HEK293 (cell line): Measurements from ENCODE around the gene ZNF71.
A peak's percentile ranks its signal among the peaks of the same experiment; 100 is the strongest.

Experiments
- CTCF ChIA-PET: fragments of 350-600 bp; formaldehyde crosslinking; extraction: SDS; loops from one replicate; lab custom pipeline; 2021; ENCODE audit warnings: antibody characterized with exemption; lab: Yijun Ruan, JAX
- POLR2A ChIA-PET: fragments of 300-600 bp; formaldehyde crosslinking; extraction: SDS; loops from one replicate; lab custom pipeline; 2020; ENCODE audit warnings: antibody characterized with exemption, inconsistent platforms; lab: Yijun Ruan, JAX
- H3K27ac ChIP-seq: fragments of 200-500 bp; sonication (Bioruptor generic); 2 replicates; pipeline ENCODE4 v1.5.1; 2014; ENCODE audit warnings: low read depth, low read length, control low read depth, inconsistent platforms; ENCODE audit errors: extremely low read depth
- H3K36me3 ChIP-seq, 2 experiments: fragments of 200-500 bp in 1 of 2; sonication (Bioruptor generic) in 1 of 2; 1 replicate in 1 of 2; 2 replicates in 1 of 2; pipeline ENCODE4 v1.5.1; 2014 to 2017; ENCODE audit warnings: inconsistent platforms in 2 of 2, low read length in 2 of 2; ENCODE audit not compliant: control insufficient read depth in 2 of 2, insufficient read depth in 1 of 2
- H3K4me1 ChIP-seq: fragments of 200-500 bp; sonication (Bioruptor generic); 2 replicates; pipeline ENCODE4 v1.5.1; 2014; ENCODE audit warnings: mild to moderate bottlenecking, low read length, inconsistent platforms; ENCODE audit not compliant: control insufficient read depth, insufficient read depth
- H3K4me3 ChIP-seq: 2 replicates; pipeline ENCODE4 v1.5.1; 2011; ENCODE audit warnings: low read depth, mild to moderate bottlenecking, control low read depth, low read length, moderate library complexity
- H3K9me3 ChIP-seq: fragments of 200-500 bp; sonication (Bioruptor generic); 2 replicates; pipeline ENCODE4 v1.5.1; 2014; ENCODE audit warnings: low read depth, low read length, inconsistent platforms; ENCODE audit not compliant: control insufficient read depth, insufficient read depth
- ATF2 ChIP-seq: fragments of 450-650 bp; formaldehyde crosslinking; IDR thresholded peaks from 2 replicates; pipeline ENCODE4 v1.5.1; 2016; ENCODE audit warnings: missing biosample characterization, missing genetic modification characterization, low read depth
- HIC1 ChIP-seq: fragments of 450-650 bp; formaldehyde crosslinking; IDR thresholded peaks from 2 replicates; pipeline ENCODE4 v1.5.1; 2016; ENCODE audit warnings: missing biosample characterization, missing genetic modification characterization
- HOXA7 ChIP-seq: sonication (generic); formaldehyde crosslinking; IDR thresholded peaks from 2 replicates; pipeline ENCODE4 v1.8.1; 2022; ENCODE audit warnings: missing genetic modification reagents, borderline replicate concordance
- HOXC10 ChIP-seq: sonication (generic); formaldehyde crosslinking; IDR thresholded peaks from 2 replicates; pipeline ENCODE4 v1.8.1; 2023; ENCODE audit warnings: mild to moderate bottlenecking, missing genetic modification reagents
- KLF1 ChIP-seq: fragments of 450-650 bp; formaldehyde crosslinking; IDR thresholded peaks from 2 replicates; pipeline ENCODE4 v1.5.1; 2016; ENCODE audit warnings: missing biosample characterization, missing genetic modification characterization
- MYNN ChIP-seq: fragments of 450-650 bp; formaldehyde crosslinking; IDR thresholded peaks from 2 replicates; pipeline ENCODE4 v1.5.1; 2016; ENCODE audit warnings: missing biosample characterization, missing genetic modification characterization, borderline replicate concordance
- OSR2 ChIP-seq: fragments of 450-650 bp; formaldehyde crosslinking; IDR thresholded peaks from 2 replicates; pipeline ENCODE4 v1.5.1; 2016; ENCODE audit warnings: missing biosample characterization, missing genetic modification characterization
- SP3 ChIP-seq: fragments of 450-650 bp; formaldehyde crosslinking; IDR thresholded peaks from 2 replicates; pipeline ENCODE4 v1.5.1; 2016; ENCODE audit warnings: missing biosample characterization, missing genetic modification characterization
- TCF7L2 ChIP-seq: IDR thresholded peaks from 2 replicates; pipeline ENCODE4 v1.6.1; 2011; ENCODE audit warnings: low read depth, mild to moderate bottlenecking, inconsistent platforms, low read length, moderate library complexity, borderline replicate concordance
- ZBTB26 ChIP-seq: fragments of 450-650 bp; formaldehyde crosslinking; optimal IDR thresholded peaks from 2 replicates; pipeline ENCODE3; 2016; ENCODE audit warnings: missing biosample characterization, mild to moderate bottlenecking, missing genetic modification characterization
- ZFP41 ChIP-seq: fragments of 450-650 bp; formaldehyde crosslinking; IDR thresholded peaks from 2 replicates; pipeline ENCODE4 v1.5.1; 2016; ENCODE audit warnings: missing biosample characterization, missing genetic modification characterization, borderline replicate concordance
- ZNF10 ChIP-seq: fragments of 450-650 bp; formaldehyde crosslinking; IDR thresholded peaks from 2 replicates; pipeline ENCODE4 v1.5.1; 2017; ENCODE audit warnings: missing biosample characterization, missing genetic modification characterization
- ZNF114 ChIP-seq: fragments of 450-650 bp; formaldehyde crosslinking; IDR thresholded peaks from 2 replicates; pipeline ENCODE4 v1.5.0; 2017; ENCODE audit warnings: missing biosample characterization, missing genetic modification characterization
- ZNF132 ChIP-seq: fragments of 450-650 bp; formaldehyde crosslinking; IDR thresholded peaks from 2 replicates; pipeline ENCODE4 v1.5.1; 2017; ENCODE audit warnings: missing biosample characterization, missing genetic modification characterization, borderline replicate concordance
- ZNF202 ChIP-seq: fragments of 450-650 bp; formaldehyde crosslinking; IDR thresholded peaks from 2 replicates; pipeline ENCODE4 v1.5.1; 2016; ENCODE audit warnings: missing biosample characterization, missing genetic modification characterization, borderline replicate concordance
- ZNF266 ChIP-seq: fragments of 450-650 bp; formaldehyde crosslinking; IDR thresholded peaks from 2 replicates; pipeline ENCODE4 v1.5.1; 2016; ENCODE audit warnings: missing biosample characterization, missing genetic modification characterization, low read depth
- ZNF362 ChIP-seq: fragments of 450-650 bp; formaldehyde crosslinking; IDR thresholded peaks from 2 replicates; pipeline ENCODE4 v1.5.1; 2016; ENCODE audit warnings: missing biosample characterization, missing genetic modification characterization
- ZNF398 ChIP-seq: fragments of 450-650 bp; formaldehyde crosslinking; IDR thresholded peaks from 2 replicates; pipeline ENCODE4 v1.5.1; 2017; ENCODE audit warnings: missing biosample characterization, missing genetic modification characterization
- ZNF426 ChIP-seq: fragments of 450-650 bp; formaldehyde crosslinking; IDR thresholded peaks from 2 replicates; pipeline ENCODE4 v1.5.1; 2017; ENCODE audit warnings: missing biosample characterization, missing genetic modification characterization, mild to moderate bottlenecking, inconsistent platforms, moderate library complexity
- ZNF747 ChIP-seq: fragments of 450-650 bp; formaldehyde crosslinking; IDR thresholded peaks from 2 replicates; pipeline ENCODE4 v1.5.1; 2016; ENCODE audit warnings: missing biosample characterization, missing genetic modification characterization
- ZNF843 ChIP-seq: fragments of 450-650 bp; formaldehyde crosslinking; IDR thresholded peaks from 2 replicates; pipeline ENCODE4 v1.5.1; 2016; ENCODE audit warnings: missing biosample characterization, missing genetic modification characterization
- ZSCAN5A ChIP-seq: fragments of 450-650 bp; formaldehyde crosslinking; IDR thresholded peaks from 2 replicates; pipeline ENCODE4 v1.5.1; 2016; ENCODE audit warnings: missing biosample characterization, missing genetic modification characterization

ZNF71 gene

GRCh38 chr19:56622374-56622773 lies 27.3 kb downstream of the ZNF71 start (continued):
- TF ChIP-seq ZNF843, result no peak

- POLR2A ChIA-PET, result no interaction called here
- peaks cover 4% of the 10 kb centered on the region; the same call in 1 of the 2 replicates for H3K9me3 ChIP-seq
- no peak overlapping the region for H3K4me3 ChIP-seq
- CTCF ChIA-PET, result no interaction called here
- no peaks in the 10 kb centered on the region for H3K4me1 ChIP-seq
- TF ChIP-seq HOXC10 (CRISPR knock-in tag), result no peak
- TF ChIP-seq ATF2 (tag by site-specific recombination), result no peak
- TF ChIP-seq ZNF202, result no peak
- no peak for TF ChIP-seq HIC1 (tag by site-specific recombination)
- no peak for TF ChIP-seq HOXA7
- no peak for TF ChIP-seq KLF1 (tag by site-specific recombination)
- no peak for TF ChIP-seq ZBTB26
- no peak for TF ChIP-seq ZNF132 (tag by site-specific recombination)
- TF ChIP-seq ZNF362 (tag by site-specific recombination), result no peak
- no peak for TF ChIP-seq OSR2
- TF ChIP-seq SP3 (tag by site-specific recombination), result no peak
- no peak for TF ChIP-seq ZNF114 (tag by site-specific recombination)
- H3K36me3 ChIP-seq, result peaks cover 9 to 46% of the 10 kb centered on the region in 2 experiments
- no peak overlapping the region for H3K27ac ChIP-seq
Observed at GRCh38 chr19:56623006-56623405, 27.9 kb downstream of the ZNF71 start.

GRCh38 chr19:56625708-56626107 lies 30.6 kb downstream of the ZNF71 start:
- no peaks in the 10 kb centered on the region for H3K4me1 ChIP-seq
- no peak overlapping the region for H3K27ac ChIP-seq
- H3K9me3 ChIP-seq, result peaks cover 4% of the 10 kb centered on the region
- no peak for TF ChIP-seq ZNF114 (tag by site-specific recombination)
- TF ChIP-seq ZNF10, result peak; percentile 64; the same call in 1 of the 2 replicates
- ChIA-PET CTCF (interaction anchor here (0.6 kb wide), 1 partner anchor 547 kb away, joined by 3 read pairs; no protein-coding TSS in a partner anchor), POLR2A (no interaction called here)
- H3K4me3 ChIP-seq, result no peak overlapping the region
- H3K36me3 ChIP-seq, result peaks cover 9 to 43% of the 10 kb centered on the region in 2 experiments

- no peak overlapping the region for H3K4me3 ChIP-seq
- no peak overlapping the region for H3K27ac ChIP-seq
- no peaks in the 10 kb centered on the region; the same call in none of the 2 replicates for H3K9me3 ChIP-seq
- ChIA-PET CTCF (no interaction called here), POLR2A (no interaction called here)
- H3K4me1 ChIP-seq, result no peaks in the 10 kb centered on the region
- H3K36me3 ChIP-seq, result no peaks in the 10 kb centered on the region
- TF ChIP-seq ZNF426 (tag by site-specific recombination) (no peak), ZSCAN5A (tag by site-specific recombination) (no peak), ZFP41 (tag by site-specific recombination) (no peak), ZNF398 (tag by site-specific recombination) (no peak), ZNF266 (tag by site-specific recombination) (no peak), TCF7L2 (no peak), ZNF747 (tag by site-specific recombination) (no peak), MYNN (no peak)
Observed at GRCh38 chr19:56633021-56633420, 37.9 kb downstream of the ZNF71 start.
